Osteoblast (primary cell): ENCODE data around the gene RBM38. TPM values are rescaled to one million over a fixed set of nuclear protein-coding genes. Genes with fewer than 3 reads are reported as not detected.

ENCODE experiments used
- DNase-seq: peaks from one replicate; pipeline ENCODE4 v3.0.0; 2011; ENCODE audit warnings: low spot score, mixed read lengths; ENCODE audit not compliant: insufficient read length; ENCODE audit errors: missing footprints
- H2AFZ ChIP-seq: 2 replicates; pipeline ENCODE4 v1.6.0; 2011; ENCODE audit warnings: mild to moderate bottlenecking, low read length
- H3K27ac ChIP-seq: 2 replicates; pipeline ENCODE4 v1.5.1; 2011; ENCODE audit warnings: mild to moderate bottlenecking, low read depth, low read length, moderate library complexity
- H3K27me3 ChIP-seq: 2 replicates; pipeline ENCODE4 v1.6.0; 2012; ENCODE audit warnings: mild to moderate bottlenecking, control low read depth, inconsistent platforms, low read length, moderate library complexity; ENCODE audit not compliant: insufficient read depth
- H3K36me3 ChIP-seq: 2 replicates; pipeline ENCODE4 v1.5.1; 2011; ENCODE audit warnings: mild to moderate bottlenecking, low read length, control low read depth, moderate library complexity; ENCODE audit not compliant: insufficient read depth
- H3K4me1 ChIP-seq: 2 replicates; pipeline ENCODE4 v1.5.1; 2011; ENCODE audit warnings: mild to moderate bottlenecking, low read length, control low read depth, moderate library complexity; ENCODE audit not compliant: insufficient read depth
- H3K4me2 ChIP-seq: 2 replicates; pipeline ENCODE4 v1.6.0; 2011; ENCODE audit warnings: mild to moderate bottlenecking, low read length; ENCODE audit not compliant: insufficient read depth
- H3K4me3 ChIP-seq: fragments of 200-600 bp; sonication (generic); 3 replicates; pipeline ENCODE4 v1.5.1; 2012; ENCODE audit warnings: mild to moderate bottlenecking, low read length, inconsistent platforms; ENCODE audit not compliant: insufficient read depth
- H3K79me2 ChIP-seq: 2 replicates; pipeline ENCODE4 v1.6.0; 2012; ENCODE audit warnings: mild to moderate bottlenecking, low read length, control low read depth, inconsistent platforms; ENCODE audit not compliant: insufficient read depth
- H3K9me3 ChIP-seq: 2 replicates; pipeline ENCODE4 v1.5.1; 2011; ENCODE audit warnings: low read depth, low read length, control low read depth
- H4K20me1 ChIP-seq: 2 replicates; pipeline ENCODE4 v1.6.0; 2012; ENCODE audit warnings: mild to moderate bottlenecking, low read length, control low read depth; ENCODE audit not compliant: insufficient read depth
- CTCF ChIP-seq: IDR thresholded peaks from 2 replicates; pipeline ENCODE4 v1.5.1; 2011; ENCODE audit warnings: mild to moderate bottlenecking, low read depth, low read length, moderate library complexity; ENCODE audit errors: extremely low read depth
- total RNA-seq: library from RNA; depleted of rRNA; stranded (reverse); fragments of >200 nt; gene quantifications from 2 replicates; pipeline ENCODE4 v1.2.3, GENCODE V29; 2012

Gene RBM38
- total RNA-seq, 1 donor, result 2.9 TPM

- Histone ChIP-seq H3K79me2 (peaks cover 46% of the 10 kb centered on the region), H3K36me3 (peaks cover 25% of the 10 kb centered on the region), H3K4me2 (peak within 1 kb of the TSS; percentile 88), H3K27me3 (no peaks in the 10 kb centered on the region), H3K4me3 (peak within 1 kb of the TSS; percentile 72), H3K9me3 (no peaks in the 10 kb centered on the region), H2AFZ (peak within 1 kb of the TSS; percentile 60), H3K27ac (peak within 1 kb of the TSS; percentile 66), H4K20me1 (peaks cover 13% of the 10 kb centered on the region), H3K4me1 (peaks cover 19% of the 10 kb centered on the region)
- TF ChIP-seq CTCF, result no peak
- DNase-seq, result peak; percentile 97
Measured at GRCh38 chr20:57351042-57351783, 40.0 kb upstream of the RBM38 start, which contains the start of gene RAE1. Gene RAE1 (plus strand): TSS chr20:57351255. CDS start chr20:57354039, 2,784 bp downstream.

- Histone ChIP-seq H3K79me2 (peaks cover 47% of the 10 kb centered on the region), H3K4me2 (peak overlapping the region; percentile 88), H3K9me3 (no peaks in the 10 kb centered on the region), H3K4me3 (peak overlapping the region; percentile 72), H3K27ac (peak overlapping the region; percentile 66), H3K27me3 (no peaks in the 10 kb centered on the region), H3K4me1 (peaks cover 19% of the 10 kb centered on the region), H4K20me1 (peaks cover 13% of the 10 kb centered on the region), H3K36me3 (peaks cover 25% of the 10 kb centered on the region), H2AFZ (no peak overlapping the region)
- no peak for TF ChIP-seq CTCF
- DNase-seq, result no peak
Measured at GRCh38 chr20:57352305-57352704, 38.9 kb upstream of the RBM38 start.

- H3K79me2 ChIP-seq, result peaks cover 47% of the 10 kb centered on the region
- H4K20me1 ChIP-seq, result peaks cover 13% of the 10 kb centered on the region
- no peak overlapping the region for H2AFZ ChIP-seq
- no peaks in the 10 kb centered on the region for H3K27me3 ChIP-seq
- DNase-seq, result peak; percentile 42
- H3K9me3 ChIP-seq, result no peaks in the 10 kb centered on the region
- peaks cover 19% of the 10 kb centered on the region for H3K4me1 ChIP-seq
- H3K36me3 ChIP-seq, result peaks cover 25% of the 10 kb centered on the region
- no peak for TF ChIP-seq CTCF
- no peak overlapping the region for H3K27ac ChIP-seq
- no peak overlapping the region for H3K4me2 ChIP-seq
- no peak overlapping the region for H3K4me3 ChIP-seq
Measured at GRCh38 chr20:57353351-57353750, 37.8 kb upstream of the RBM38 start.

- no peak for TF ChIP-seq CTCF
- Histone ChIP-seq H3K27me3 (no peaks in the 10 kb centered on the region), H3K36me3 (peaks cover 27% of the 10 kb centered on the region), H4K20me1 (no peaks in the 10 kb centered on the region), H3K4me2 (no peak overlapping the region), H3K4me3 (no peak overlapping the region), H3K9me3 (no peaks in the 10 kb centered on the region), H3K27ac (no peak overlapping the region), H3K79me2 (peaks cover 30% of the 10 kb centered on the region), H3K4me1 (no peaks in the 10 kb centered on the region), H2AFZ (no peak overlapping the region)
- peak; percentile 90 for DNase-seq
Measured at GRCh38 chr20:57361517-57361916, 29.7 kb upstream of the RBM38 start.
